ENCODE data around the gene ARF1.

GRCh38 chr1:228109962-228110488 is 27.5 kb downstream of the ARF1 start:
- no peak for TF ChIP-seq JUN (CRISPR knock-in tag; IDR thresholded peaks at IDR 0.05)
- TF ChIP-seq ZNF532 (CRISPR knock-in tag; IDR thresholded peaks at IDR 0.05; ENCODE audit: borderline replicate concordance), result no peak
- no peak for TF ChIP-seq USF2 (CRISPR knock-in tag; IDR thresholded peaks at IDR 0.05)
- no peak for TF ChIP-seq MLX (CRISPR knock-in tag; IDR thresholded peaks at IDR 0.05)
- TF ChIP-seq TEAD4 (CRISPR knock-in tag; IDR thresholded peaks at IDR 0.05), result no peak
- no peak for TF ChIP-seq FOXP1 (CRISPR knock-in tag; IDR thresholded peaks at IDR 0.05; ENCODE audit: borderline replicate concordance)
- no peak for TF ChIP-seq ATF2 (CRISPR knock-in tag; IDR thresholded peaks at IDR 0.05; ENCODE audit: borderline replicate concordance, low read depth)
- no peak for TF ChIP-seq CTCF (IDR thresholded peaks at IDR 0.05)

Data from WTC11 (cell line).